NCI-H2107 (cell line): ENCODE results near the gene PLCG1.
A peak's percentile ranks its signal among the peaks of the same experiment; 100 is the strongest.
"Not testable (repeated sequence)": the region's sequence is repeated elsewhere in the genome, so short reads cannot be mapped to it uniquely, and the experiment has no call there.

Experiments
- DNase-seq: peaks from one replicate; lab custom pipeline; 2025; lab: John Stamatoyannopoulos, UW

The PLCG1 gene

GRCh38 chr20:41136680-41137613 lies at the start of gene PLCG1:
PLCG1 (plus strand) TSS chr20:41137543; CDS start chr20:41137642, 99 bp downstream.
- peak; percentile 10 for DNase-seq

- no peak for DNase-seq
These were observed 49.6 kb upstream of the PLCG1 start for GRCh38 chr20:41087777-41088176.

DNA sequence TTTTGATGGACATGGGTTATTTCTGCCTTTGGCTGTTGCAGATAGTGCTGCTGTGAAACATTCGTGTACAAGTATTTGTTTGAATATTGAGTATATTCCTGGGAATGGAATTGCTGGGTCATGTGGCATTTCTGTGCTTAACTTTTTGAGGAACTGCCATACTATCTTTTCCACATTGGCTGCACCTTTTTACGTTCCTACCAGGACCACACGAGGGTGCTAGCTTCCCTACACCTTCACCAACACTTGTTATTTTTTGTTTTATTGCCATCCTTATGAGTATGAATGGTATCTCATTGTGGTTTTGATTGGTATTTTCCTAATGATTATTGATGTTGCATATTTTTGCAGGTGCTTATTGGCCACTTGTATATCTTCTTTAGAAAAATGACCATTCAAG lies 47.8 kb upstream of the PLCG1 start:
- DNase-seq: no peak

DNA sequence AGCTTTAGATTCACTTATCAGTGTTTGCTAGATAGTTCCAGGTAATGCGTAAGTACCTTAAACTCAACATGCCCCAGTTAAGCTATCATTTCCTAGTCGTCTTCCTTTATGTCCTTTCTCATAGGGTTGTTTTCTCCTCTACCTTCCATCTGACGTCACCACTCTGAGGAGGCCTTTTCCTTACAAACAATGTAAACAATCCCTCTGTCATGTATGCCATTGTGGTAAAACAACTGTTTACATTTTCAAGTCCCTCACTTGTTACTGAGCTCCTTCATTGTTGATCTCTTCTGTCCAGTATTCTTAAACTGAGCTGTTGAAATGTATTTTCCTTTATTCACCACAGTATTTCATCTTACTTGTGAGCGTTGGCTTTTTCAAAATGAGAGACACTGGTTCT lies 45.4 kb upstream of the PLCG1 start:
- no peak for DNase-seq

- DNase-seq: no peak
These were observed 42.8 kb upstream of the PLCG1 start for GRCh38 chr20:41094353-41095055.

- DNase-seq: no peak
These were observed 42.0 kb upstream of the PLCG1 start for GRCh38 chr20:41095110-41095969.

- no peak for DNase-seq
These were observed 38.6 kb upstream of the PLCG1 start for GRCh38 chr20:41098703-41099250.

DNA sequence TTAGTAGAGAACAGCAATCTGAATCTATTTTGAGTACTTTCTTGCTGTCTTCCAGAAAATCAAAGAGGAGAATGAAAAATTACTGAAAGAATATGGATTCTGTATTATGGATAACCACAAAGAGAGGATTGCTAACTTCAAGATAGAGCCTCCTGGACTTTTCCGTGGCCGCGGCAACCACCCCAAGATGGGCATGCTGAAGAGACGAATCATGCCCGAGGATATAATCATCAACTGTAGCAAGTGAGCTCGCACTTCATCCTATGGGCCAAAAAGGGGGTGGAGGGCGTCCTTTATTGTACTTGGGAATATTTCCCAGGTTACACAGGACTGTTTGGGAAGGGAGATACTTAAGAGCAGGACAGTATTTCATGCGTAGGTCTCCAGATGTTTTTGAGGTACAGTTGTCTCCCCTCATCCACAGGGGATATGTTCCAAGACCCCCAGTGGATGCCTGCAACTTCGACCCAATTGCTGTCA lies 37.3 kb upstream of the PLCG1 start:
- DNase-seq: no peak

GRCh38 chr20:41101660-41102059 lies 35.7 kb upstream of the PLCG1 start:
- no peak for DNase-seq

DNA sequence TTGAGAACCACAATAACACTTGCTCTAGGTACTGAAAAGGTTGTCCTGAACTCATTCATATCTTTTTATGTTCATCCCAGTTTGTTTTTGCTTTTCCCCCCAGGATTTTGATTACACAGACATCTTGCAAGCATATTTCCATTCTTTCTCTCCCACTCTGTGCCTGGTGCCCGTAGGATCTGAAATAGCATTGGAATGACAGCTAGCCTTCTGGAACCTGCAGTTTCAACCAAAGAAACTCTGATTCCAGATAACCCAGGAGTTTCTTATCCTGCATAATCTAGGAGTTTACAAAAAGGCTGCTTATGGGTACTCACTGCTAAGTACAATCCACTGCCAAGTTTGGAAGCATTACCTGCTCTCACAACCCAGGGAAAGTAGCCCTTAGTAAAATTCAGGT lies 28.8 kb upstream of the PLCG1 start:
- no peak for DNase-seq

DNA sequence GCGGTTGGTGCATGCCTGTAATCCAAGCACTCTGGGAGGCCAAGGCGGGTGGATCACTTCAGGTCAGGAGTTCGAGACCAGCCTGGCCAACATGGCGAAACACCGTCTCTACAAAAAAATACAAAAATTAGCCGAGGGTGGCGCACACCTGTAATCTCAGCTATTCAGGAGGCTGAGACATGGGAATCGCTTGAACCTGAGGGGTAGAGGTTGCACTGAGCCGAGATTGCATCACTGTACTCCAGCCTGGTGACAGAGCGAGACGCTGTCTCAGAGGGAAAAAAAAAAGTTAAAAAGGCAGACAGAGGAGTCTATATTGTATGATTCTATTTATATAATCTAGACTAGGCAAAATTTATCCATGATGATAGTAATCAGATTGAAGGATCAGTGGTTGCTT lies 27.3 kb upstream of the PLCG1 start:
- DNase-seq: no peak

- no peak for DNase-seq
These were observed 26.3 kb upstream of the PLCG1 start for GRCh38 chr20:41110930-41111577.

DNA sequence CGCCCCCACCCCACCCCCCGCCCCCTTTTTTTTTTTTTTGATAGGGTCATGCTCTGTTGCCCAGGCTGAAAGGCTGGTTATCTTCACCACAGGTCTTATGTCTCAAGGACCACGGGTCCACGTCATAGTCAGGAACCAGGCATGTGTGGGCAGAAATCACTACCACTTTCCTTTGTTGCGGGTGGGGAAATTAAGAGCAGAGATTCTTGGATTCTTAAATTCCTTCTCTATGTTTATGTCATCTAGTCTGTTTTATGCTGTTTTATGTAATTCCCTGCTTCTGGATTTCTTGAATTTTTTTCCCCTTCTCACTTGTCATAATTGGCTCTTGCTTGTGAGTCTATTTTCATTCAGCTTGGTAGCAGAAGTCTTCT lies 25.8 kb upstream of the PLCG1 start:
- DNase-seq: no peak

GRCh38 chr20:41116282-41116956 lies 20.9 kb upstream of the PLCG1 start:
- no peak for DNase-seq

GRCh38 chr20:41118159-41118558 lies 19.2 kb upstream of the PLCG1 start:
- not testable (repeated sequence) for DNase-seq

DNA sequence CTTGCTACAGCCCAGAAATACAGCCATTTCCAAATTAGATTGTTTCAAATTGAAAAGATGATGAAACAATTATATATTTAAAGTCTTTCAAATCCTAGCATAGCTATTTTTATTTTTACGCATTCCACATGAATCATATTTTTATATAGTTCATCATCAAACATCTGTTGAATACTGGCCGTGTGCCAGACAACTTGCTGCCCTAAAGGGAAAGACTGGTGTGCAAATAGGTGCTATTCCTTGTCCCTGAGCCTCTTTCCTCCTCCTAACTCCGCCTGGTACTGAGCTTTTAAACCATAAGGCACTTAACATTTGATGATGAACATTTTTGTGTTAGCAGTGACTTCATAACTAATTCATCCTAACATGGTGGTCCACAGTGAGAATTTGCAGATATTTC lies 18.7 kb upstream of the PLCG1 start:
- no peak for DNase-seq

DNA sequence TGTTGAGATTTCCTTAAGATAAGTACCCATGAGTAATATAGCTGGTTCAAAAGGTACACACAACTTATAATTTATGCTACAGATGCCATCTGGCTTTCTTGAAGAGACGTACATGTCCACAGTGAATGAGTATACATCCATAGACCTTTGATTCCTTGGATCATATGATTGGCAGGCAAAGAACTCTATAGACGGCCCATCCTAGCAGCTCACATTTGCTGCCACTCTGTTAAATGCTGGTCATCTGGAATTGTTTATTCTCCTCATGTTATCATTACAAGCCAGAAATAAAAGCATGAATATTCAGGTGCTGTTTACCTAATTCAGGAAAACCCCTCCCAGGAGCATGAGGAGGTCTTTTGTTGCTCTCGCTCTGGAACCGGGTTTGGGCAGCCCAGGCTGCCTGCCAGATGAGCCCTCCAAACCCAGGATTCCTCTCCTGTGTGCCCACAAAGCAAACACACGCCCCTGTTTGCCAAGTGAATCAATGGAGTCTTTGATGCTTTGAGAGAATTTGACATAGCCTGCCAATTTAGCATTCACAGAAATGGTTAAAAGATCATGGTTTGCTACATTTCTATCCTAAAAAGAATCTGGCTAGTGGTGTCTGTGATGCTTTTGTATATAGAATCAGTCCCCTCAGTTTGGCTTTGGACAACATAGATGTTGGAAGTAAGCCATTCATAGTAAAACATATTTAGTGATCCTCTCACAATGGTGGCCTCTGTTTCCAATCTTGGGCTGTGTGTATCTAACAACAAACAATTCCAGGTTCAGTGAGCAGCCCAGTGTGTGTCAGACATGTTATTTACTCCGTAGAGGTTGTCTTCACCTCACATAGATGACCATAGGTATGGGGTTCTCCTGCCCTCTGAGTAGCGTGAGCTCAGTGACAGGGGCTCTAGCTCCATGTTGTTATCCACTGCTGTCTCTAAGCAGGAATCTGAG lies 17.5 kb upstream of the PLCG1 start:
- DNase-seq: no peak

DNA sequence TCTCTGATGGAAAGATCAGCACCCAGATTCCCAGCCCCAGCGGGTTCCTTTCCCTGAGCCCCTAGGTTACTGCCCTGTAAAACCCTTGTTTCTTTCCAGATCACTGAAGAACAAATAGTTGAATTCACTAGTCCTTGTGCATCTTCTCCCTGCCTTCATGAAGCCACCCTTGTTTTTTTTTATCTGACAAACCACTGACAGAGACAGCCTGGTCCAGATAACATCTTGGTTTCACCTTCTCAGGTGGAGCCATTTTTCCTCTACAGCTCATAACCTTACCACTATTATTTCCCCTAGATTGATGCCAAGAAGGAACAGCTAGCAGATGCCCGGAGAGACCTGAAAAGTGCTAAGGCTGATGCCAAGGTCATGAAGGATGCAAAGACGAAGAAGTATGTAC lies 15.9 kb upstream of the PLCG1 start:
- no peak for DNase-seq

- no peak for DNase-seq
These were observed 13.7 kb upstream of the PLCG1 start for GRCh38 chr20:41123631-41124030.
